A673 (cell line): Measurements from ENCODE around the gene FAIM2.
"Not testable (repeated sequence)": the region's sequence is repeated elsewhere in the genome, so short reads cannot be mapped to it uniquely, and the experiment has no call there.

ENCODE experiments used
- CTCF ChIP-seq: fragments of 300-800, 200-600 bp; sonication (generic); conservative IDR thresholded peaks from 2 replicates; pipeline ENCODE4 v1.5.1; 2017; ENCODE audit warnings: low read depth, mild to moderate bottlenecking, antibody characterized with exemption, low read length, moderate library complexity, mixed read lengths
- EZH2 ChIP-seq: fragments of 200-600 bp; sonication (generic); IDR thresholded peaks from 2 replicates; pipeline ENCODE4 v1.6.1; 2017; ENCODE audit warnings: borderline replicate concordance, low read depth, mild to moderate bottlenecking, mixed read lengths, antibody characterized with exemption, low read length; ENCODE audit not compliant: poor library complexity, severe bottlenecking

GRCh38 chr12:49855890-49856289 is 47.8 kb downstream of the FAIM2 start:
- not testable (repeated sequence) for TF ChIP-seq CTCF, EZH2
